Glomerular endothelial cell (primary cell): ENCODE measurements around the gene GPX7. TPM values are rescaled to one million over a fixed set of nuclear protein-coding genes. Genes with fewer than 3 reads are reported as not detected.
"Not testable (repeated sequence)": the region's sequence is repeated elsewhere in the genome, so short reads cannot be mapped to it uniquely, and the experiment has no call there.

Experiments
- DNase-seq: peaks from one replicate; pipeline ENCODE4 v3.0.0-alpha.2; 2011; ENCODE audit warnings: low read depth, low spot score; ENCODE audit errors: extremely low read depth
- total RNA-seq: library from RNA; depleted of rRNA; stranded (reverse); fragments of >200 nt; gene quantifications from 2 replicates; pipeline ENCODE4 v1.2.3, GENCODE V29; 2015

The GPX7 gene
- 19.5 and 36.8 TPM in 2 replicates for total RNA-seq

DNA sequence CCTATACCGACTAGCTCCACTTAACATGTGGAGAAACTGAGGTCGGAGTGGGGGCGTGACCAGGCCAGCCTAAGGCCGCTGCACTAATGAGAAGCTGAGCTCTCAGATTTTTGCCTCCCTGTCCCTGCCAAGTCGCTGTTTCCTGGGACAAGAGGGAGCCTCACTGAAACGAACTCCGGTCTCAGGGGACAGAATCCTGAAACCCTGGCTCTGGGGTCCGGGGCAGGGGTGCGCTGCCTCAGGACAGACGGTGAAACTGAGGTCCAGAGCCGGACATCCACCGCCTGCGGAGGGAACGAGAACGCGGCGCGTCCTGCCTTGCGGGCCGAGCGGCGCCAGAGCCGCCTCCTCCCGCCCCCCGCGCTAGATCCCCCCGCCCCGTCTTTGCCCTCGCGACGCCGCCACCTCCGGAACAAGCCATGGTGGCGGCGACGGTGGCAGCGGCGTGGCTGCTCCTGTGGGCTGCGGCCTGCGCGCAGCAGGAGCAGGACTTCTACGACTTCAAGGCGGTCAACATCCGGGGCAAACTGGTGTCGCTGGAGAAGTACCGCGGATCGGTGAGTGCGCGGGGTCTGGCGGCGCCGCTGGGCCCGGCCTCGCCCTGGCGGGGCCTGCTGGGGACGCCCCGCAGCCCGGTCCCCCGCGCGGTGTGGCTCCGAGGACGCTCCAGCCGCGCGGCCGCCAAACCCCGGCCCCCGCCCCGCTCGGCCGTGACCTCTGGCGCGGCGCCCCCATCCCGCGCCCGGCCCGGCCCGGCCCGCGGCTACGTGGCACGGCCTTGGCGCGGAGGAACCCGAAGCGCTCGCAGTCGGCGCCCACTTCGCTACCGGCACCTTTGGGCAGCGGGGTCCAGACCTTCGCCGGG is at the start of gene GPX7:
GPX7 (plus strand) TSS at position 381 of the 865 bp plus-strand sequence; CDS start at position 420, 39 bp downstream.
- no peak for DNase-seq

DNA sequence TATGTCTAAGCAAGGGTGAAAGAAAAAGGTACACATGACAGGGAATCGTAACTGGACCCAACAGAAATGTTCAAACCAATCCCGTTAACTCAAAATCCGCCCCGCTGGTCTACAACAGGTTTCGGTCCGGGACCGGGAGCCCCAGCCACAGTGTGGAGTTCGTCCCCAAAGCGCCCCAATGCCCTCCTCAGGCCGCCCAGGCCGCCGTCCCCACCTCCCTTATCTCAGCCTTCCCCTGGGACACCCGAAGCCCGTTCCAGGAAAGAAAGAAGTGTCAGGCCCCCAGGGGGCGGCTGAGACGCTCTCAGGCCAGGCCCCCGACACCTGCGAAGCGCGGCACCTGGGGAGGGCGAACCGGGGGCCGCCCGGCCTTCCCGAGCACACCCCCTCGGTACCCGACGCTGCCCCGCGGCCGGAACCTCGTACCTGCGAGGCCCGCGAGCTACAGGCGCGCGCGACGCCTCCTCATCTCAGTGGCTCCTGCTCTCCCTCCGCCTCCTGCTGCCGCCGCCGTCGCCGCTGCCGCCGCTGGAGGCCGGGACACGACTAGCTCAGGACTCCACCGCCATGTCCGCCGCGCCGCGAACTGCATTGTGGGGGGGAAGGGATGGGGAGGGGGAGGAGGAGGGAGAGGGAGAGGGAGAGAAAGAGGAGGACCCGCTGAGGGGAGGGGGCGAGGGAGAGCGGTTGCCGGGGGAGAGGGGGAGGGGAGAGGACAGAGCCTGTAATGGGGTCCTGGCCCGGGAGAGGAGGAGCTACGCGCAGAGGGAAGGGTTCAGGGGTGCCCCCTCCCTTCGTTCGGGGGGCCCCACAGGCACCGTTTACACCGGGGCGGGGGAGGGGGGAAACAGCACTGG is 49.4 kb upstream of the GPX7 start, which contains the start of gene TUT4:
TUT4 (minus strand) TSS at position 588 of the 857 bp plus-strand sequence. CDS start 26,812 bp downstream, outside the sequence.
- no peak for DNase-seq

DNA sequence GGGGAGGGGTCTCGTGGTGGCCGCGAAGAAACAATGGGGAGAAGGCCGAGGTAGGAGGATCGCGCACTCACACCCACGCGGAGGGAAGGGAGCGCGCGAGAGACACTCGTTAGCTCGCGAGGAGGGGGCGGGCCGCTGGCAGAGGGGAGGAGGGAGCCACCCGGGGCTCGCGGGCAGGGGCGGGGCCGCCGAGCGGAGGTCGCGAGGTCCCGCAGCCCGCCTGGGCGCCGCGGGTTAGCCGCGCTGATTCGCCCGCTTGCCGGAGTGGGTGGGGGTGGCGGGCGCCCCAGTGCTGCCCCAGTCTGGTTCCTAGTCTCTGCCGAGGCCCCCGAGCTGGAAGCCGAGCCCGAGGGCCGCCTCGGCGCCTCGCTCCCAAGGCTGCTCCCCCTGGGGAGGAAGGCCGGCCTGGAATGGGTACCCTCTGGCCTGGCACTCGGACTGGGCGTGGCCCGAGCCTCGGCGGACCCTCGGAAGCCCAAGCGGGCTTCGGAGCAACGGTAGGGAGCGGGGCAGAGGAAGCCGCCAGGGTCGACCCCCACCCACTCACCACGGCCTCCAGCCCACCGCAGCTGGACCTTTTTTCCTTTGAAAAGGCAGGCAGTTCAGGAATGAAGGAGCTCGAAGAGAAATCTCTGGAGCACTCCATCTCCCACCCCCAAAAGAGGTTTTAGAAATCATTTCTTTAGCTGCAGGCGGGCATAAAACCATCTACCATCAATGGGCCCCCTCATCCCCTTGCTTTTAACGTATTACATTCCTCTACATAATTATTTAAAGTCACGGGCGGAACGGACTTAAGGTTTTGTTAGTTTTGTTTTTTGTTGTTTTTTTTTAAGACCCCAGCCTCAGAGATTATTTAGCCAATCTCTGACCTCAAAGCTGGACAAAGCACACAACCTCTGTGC is 48.6 kb upstream of the GPX7 start:
- DNase-seq: no peak

DNA sequence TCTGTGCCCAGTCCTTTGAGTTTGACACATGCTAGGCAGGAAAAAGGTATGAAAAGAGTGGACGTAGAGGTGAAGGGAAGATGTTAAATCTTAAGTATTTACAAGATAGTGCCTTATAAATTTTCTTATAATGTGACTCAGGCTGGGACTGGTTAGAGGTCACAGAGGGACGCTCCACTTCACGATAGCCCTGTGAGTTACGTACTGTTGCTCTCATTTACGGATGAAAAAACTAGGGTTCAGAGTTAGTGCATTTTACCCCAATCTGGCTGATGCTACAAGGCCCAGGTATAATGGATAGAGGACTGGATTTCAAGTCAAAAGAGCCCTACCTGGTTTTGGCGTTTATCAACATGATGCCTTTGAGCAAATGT is 47.9 kb upstream of the GPX7 start:
- no peak for DNase-seq

- DNase-seq: no peak
These were observed 47.4 kb upstream of the GPX7 start for GRCh38 chr1:52554756-52555155.

DNA sequence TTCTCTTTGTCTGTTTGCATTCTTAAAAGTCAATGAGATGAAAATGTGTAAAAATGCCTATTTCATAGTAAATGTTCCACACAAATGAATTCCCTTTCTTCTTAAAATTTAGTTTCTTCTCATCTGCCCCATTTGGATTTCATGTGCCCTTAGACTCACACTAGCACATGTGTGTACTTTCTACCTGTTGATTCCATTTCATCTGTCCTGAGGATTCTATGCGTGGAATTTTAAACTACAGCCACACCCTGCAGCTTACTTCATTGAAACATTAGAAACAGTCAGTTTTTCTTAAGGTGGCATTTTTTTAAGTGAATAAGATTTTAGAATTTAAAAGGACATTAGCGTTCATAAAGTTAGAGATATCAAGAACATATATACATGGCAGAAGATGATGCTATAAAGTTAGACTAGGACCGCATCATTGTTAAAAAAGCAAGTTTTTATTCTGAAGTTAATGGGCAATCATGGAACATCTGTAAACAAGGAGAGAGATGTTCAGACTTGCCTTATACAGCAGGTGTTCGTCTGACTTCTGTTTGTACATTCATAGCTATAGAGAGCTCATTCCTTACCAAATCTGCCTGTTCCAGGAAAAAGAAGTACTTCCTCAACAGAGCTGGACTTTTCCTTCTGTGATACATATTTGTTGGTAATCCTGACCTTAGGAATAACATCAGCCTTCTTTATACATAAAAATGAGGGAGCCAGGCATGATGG is 45.4 kb upstream of the GPX7 start:
- DNase-seq: no peak

DNA sequence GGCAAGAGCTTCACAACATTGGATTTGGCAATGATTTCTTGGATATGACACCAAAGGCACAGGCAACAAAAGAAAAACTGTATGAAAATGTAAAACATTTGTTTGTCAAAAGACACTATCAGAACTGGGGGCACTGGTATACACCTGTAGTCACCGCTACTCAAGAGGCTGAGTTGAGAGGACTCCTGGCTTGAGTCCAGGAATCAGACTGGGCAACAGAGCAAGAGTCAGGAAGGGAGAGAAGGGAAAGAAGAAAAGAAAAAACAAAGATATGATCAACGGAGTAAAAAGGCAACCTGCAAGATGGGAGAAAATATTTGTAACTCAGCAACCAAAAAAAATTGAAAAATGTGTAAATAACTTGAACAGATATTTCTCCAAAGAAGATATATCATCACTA is 43.2 kb upstream of the GPX7 start:
- DNase-seq: no peak

DNA sequence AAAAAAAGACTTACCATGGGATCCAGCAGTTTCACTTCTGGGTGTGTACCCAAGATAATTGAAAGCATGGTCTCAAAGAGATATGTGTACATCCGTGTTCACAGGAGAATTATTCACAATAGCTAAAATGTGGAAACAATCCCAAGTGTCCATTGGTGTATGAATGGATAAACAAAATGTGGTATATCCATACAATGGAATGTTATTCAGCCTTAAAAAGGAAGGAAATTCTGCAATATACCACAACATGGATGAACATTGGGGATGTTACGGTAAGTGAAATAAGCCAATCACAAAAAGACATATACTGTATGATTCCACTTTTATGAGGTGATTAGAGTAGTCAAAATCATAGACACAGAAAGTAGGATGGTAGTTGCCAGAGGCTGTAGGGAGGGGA is 42.3 kb upstream of the GPX7 start:
- DNase-seq: no peak

GRCh38 chr1:52562766-52563165 is 39.4 kb upstream of the GPX7 start:
- DNase-seq: no peak

DNA sequence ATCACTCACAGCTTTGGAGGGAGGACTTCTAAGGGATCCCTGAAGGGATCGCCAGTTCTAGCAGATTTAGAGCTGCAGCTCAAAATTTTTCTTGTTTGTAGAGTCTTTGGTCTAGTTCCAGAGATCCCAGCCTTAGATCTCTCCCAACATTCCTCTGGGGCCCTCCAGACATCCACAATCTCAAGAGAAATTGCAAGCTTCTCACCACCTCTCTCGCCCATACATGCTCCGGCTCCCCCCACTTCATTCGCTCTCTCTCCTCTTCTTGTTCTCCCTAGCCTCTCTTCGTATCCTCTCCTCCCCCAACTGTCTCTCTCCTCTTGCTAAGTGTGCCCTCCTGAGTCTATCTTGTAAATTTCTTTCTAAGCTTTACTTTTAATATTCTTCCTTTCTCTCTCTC is 34.2 kb upstream of the GPX7 start:
- no peak for DNase-seq

DNA sequence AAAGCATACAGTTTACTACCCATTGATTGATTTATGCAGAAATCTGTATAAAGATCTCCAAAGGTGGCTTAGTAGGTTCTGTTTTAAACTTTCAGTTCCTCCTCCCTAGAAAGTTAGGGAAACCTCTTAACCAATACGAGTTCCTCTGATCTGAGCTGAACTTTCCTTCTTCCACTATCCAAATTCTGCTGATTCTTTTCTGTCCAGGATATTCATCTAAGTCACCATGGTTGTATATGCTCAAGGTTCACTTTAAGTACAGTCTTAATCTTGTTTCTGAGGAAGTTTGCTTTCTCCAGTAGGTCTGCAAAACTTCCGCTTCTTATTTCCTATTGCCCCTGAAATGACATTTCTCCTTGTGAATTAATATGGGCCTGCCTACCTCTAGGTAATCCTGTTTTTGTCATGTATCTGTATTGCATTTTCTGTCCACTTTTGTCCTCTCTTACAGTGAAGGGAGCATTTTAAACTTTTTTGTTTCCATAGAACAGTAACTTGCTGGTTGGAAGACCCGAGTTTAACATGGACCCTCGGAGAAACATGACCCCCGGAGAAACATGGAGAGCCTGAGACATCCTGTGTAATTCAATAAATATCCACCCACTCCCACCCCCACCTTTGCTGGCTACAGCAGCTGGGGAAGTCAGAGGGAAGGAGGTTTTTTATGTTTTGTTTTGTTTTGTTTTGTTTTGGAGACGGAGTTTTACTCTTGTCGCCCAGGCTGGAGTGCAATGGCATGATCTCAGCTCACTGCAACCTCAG is 32.5 kb upstream of the GPX7 start:
- DNase-seq: peak; percentile 47

GRCh38 chr1:52571783-52572182 is 30.4 kb upstream of the GPX7 start:
- no peak for DNase-seq

DNA sequence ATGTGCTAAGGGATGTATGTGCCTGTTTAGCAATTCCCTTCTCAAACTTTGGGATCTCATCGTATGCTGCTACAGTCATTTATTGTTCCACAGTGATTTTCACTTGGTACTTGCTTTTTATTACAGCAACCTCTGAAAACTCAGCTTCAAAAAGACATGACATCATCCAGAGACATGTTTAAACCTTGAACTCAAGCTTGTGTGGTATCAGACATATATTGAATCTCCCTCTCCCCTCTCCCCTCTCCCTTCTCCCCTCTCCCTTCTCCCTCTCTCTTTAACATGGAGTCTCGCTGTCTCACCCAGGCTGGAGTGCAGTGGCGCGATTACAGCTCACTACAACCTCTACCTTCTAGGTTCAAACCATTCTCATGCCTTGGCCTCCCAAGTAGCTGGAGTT is 29.8 kb upstream of the GPX7 start:
- DNase-seq: no peak

DNA sequence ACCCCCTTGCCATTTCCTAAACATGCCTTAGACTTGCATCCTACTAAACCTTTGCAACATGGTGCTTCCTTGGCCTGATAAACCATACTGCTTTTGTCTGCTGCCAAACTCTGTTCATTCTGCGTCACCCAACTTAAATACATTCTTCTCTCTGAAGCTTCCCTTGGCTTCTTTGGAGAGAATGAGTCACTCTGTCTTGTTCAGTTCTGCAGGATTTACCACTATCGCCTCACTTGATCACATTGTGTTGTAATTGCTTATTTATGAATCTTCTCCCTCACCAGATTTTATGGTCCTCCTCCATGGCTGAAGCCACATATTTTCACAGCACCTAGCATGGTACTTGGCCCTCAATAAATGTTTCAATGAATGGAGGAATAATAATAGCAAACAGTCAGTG is 27.6 kb upstream of the GPX7 start:
- DNase-seq: peak; percentile 50

- DNase-seq: no peak
These were observed 26.1 kb upstream of the GPX7 start for GRCh38 chr1:52576074-52576473.

DNA sequence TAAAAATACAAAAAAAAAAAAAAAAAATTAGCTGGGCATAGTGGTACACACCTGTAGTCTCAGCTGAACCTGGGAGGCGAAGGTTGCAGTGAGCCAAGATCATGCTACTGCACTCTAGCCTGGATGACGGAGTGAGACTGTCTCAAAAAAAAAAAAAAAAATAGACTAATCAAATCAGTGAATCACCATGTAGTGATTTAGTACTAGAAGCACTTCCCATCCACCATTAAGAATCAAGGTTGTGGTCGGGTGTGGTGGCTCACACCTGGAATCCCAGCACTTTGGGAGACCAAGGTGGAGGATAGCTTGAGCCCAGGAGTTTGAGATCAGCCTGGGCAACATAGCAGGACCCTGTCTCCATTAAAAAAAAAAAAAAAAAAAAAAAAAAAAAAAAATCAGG is 24.1 kb upstream of the GPX7 start:
- DNase-seq: not testable (repeated sequence)

- DNase-seq: no peak
These were observed 22.8 kb upstream of the GPX7 start for GRCh38 chr1:52579415-52579814.

DNA sequence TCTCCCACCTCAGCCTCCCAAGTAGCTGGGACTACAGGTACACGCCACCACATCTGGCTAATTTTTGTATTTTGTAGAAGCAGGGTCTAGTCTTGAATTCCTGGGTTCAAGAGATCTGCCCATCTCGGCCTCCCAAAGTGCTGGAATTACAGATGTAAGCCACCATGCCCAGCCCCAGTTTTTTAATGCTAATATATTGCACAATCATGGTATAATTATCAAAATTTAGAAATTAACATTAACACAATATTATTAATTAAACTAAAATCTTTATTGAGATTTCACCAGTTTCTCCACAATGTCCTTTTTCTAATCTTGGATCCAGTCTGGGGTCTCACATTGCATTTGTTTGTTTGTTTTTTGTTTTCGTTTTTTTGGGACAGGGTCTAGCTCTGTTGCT is 21.9 kb upstream of the GPX7 start:
- DNase-seq: no peak

DNA sequence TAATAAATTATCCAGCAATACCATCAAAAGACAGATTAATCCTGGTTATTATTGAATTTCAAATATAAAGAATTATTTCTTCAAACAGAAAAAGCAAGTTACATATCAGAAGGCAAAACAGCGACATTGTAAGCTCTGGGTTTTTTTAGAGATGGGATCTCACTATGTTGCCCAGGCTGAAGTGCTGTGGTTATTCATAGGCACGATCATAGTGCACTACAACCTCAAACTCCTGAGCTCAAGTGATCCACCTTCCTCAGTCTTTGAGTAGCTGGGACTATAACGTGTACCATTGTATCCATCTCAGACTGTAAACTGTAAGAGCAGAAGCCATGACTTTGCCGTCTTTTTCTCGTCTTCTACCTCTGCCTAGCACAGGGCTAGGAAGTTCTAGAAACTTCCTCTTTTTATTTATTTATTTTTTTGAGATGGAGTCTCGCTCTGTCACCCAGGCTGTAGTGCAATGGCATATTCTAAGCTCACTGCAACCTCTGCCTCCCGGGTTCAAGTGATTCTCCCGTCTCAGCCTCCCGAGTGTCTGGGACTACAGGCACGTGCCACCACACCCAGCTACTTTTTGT is 20.0 kb upstream of the GPX7 start:
- no peak for DNase-seq
